Stimulated activated CD4-positive, alpha-beta T cell treated with anti-CD3 and anti-CD28 coated beads, TNF-alpha, amount 100 ng/mL, for 48 hours (primary cell): ENCODE measurements around the gene SIGLEC7.
A peak's percentile ranks its signal among the peaks of the same experiment; 100 is the strongest.
"Not testable (repeated sequence)": the region's sequence is repeated elsewhere in the genome, so short reads cannot be mapped to it uniquely, and the experiment has no call there.

Experiments
- DNase-seq, 3 donors: peaks; one replicate each; pipeline ENCODE4 v3.0.0-alpha.2; 2020; ENCODE audit warnings: low read depth in 3 of 3

The SIGLEC7 gene

GRCh38 chr19:51139299-51140014 is 2.6 kb upstream of the SIGLEC7 start:
- no peak for DNase-seq

GRCh38 chr19:51140441-51140840 is 1.7 kb upstream of the SIGLEC7 start:
- DNase-seq, result no peak

- DNase-seq, result no peak
Measured at GRCh38 chr19:51141181-51141580, 920 bp upstream of the SIGLEC7 start.

- not testable (repeated sequence) for DNase-seq
Measured at GRCh38 chr19:51142809-51143475, 841 bp downstream of the SIGLEC7 start.

GRCh38 chr19:51143486-51143885 is 1.4 kb downstream of the SIGLEC7 start:
- DNase-seq, result no peak

- no peak for DNase-seq
Measured at GRCh38 chr19:51144482-51145045, 2.5 kb downstream of the SIGLEC7 start.

- no peak for DNase-seq
Measured at GRCh38 chr19:51145916-51146493, 3.9 kb downstream of the SIGLEC7 start.

- DNase-seq, result no peak
Measured at GRCh38 chr19:51146751-51147150, 4.7 kb downstream of the SIGLEC7 start.

GRCh38 chr19:51147663-51148062 is 5.6 kb downstream of the SIGLEC7 start:
- no peak for DNase-seq

GRCh38 chr19:51148580-51148979 is 6.5 kb downstream of the SIGLEC7 start:
- DNase-seq, result no peak

GRCh38 chr19:51150627-51151026 is 8.5 kb downstream of the SIGLEC7 start:
- DNase-seq, result no peak

GRCh38 chr19:51156710-51157109 is 14.6 kb downstream of the SIGLEC7 start:
- DNase-seq, result no peak

GRCh38 chr19:51157265-51157664 is 15.2 kb downstream of the SIGLEC7 start:
- DNase-seq, result no peak

- peak; percentile 66 to 87 (median 75) for DNase-seq
Measured at GRCh38 chr19:51158474-51159129, 16.5 kb downstream of the SIGLEC7 start.

- DNase-seq, result no peak
Measured at GRCh38 chr19:51159656-51160055, 17.6 kb downstream of the SIGLEC7 start.

GRCh38 chr19:51161266-51161665 is 19.2 kb downstream of the SIGLEC7 start:
- DNase-seq, result no peak

- DNase-seq, result no peak
Measured at GRCh38 chr19:51161867-51162496, 19.9 kb downstream of the SIGLEC7 start.

- no peak for DNase-seq
Measured at GRCh38 chr19:51163257-51163656, 21.2 kb downstream of the SIGLEC7 start.

- DNase-seq, result no peak
Measured at GRCh38 chr19:51164215-51164614, 22.1 kb downstream of the SIGLEC7 start.

GRCh38 chr19:51166846-51167490 is 24.9 kb downstream of the SIGLEC7 start:
- DNase-seq, result no peak
